ENCODE measurements around the gene ATP10A. TPM values are rescaled to one million over a fixed set of nuclear protein-coding genes. Genes with fewer than 3 reads are reported as not detected.
"Not testable (repeated sequence)": the region's sequence is repeated elsewhere in the genome, so short reads cannot be mapped to it uniquely, and the experiment has no call there.

Gene ATP10A
- polyA plus RNA-seq, 12 donors = 1.6 to 4.5 (median 2.7) TPM; not detected in 2

- DNase-seq = no peak
Measured at GRCh38 chr15:25860885-25861866, 2.0 kb downstream of the ATP10A start.

GRCh38 chr15:25859838-25860645 lies 3.1 kb downstream of the ATP10A start:
- no peak for DNase-seq

GRCh38 chr15:25858952-25859760 lies 4.0 kb downstream of the ATP10A start:
- DNase-seq = no peak

- DNase-seq = not testable (repeated sequence)
Measured at GRCh38 chr15:25856059-25856458, 7.1 kb downstream of the ATP10A start.

- DNase-seq = no peak
Measured at GRCh38 chr15:25852661-25853524, 10.2 kb downstream of the ATP10A start.

- DNase-seq = no peak
Measured at GRCh38 chr15:25852027-25852426, 11.1 kb downstream of the ATP10A start.

GRCh38 chr15:25850154-25851111 lies 12.7 kb downstream of the ATP10A start:
- DNase-seq = peak; percentile 81

GRCh38 chr15:25849157-25849921 lies 13.8 kb downstream of the ATP10A start:
- peak; percentile 85 for DNase-seq

- no peak for DNase-seq
Measured at GRCh38 chr15:25848784-25849156, 14.4 kb downstream of the ATP10A start.

GRCh38 chr15:25848325-25848724 lies 14.8 kb downstream of the ATP10A start:
- no peak for DNase-seq

- no peak for DNase-seq
Measured at GRCh38 chr15:25847051-25847450, 16.1 kb downstream of the ATP10A start.

GRCh38 chr15:25846377-25846776 lies 16.8 kb downstream of the ATP10A start:
- DNase-seq = no peak

GRCh38 chr15:25844981-25845680 lies 18.0 kb downstream of the ATP10A start:
- DNase-seq = no peak

- no peak for DNase-seq
Measured at GRCh38 chr15:25844542-25844941, 18.6 kb downstream of the ATP10A start.

- DNase-seq = no peak
Measured at GRCh38 chr15:25844076-25844475, 19.1 kb downstream of the ATP10A start.

GRCh38 chr15:25839638-25840156 lies 23.4 kb downstream of the ATP10A start:
- no peak for DNase-seq

- DNase-seq = no peak
Measured at GRCh38 chr15:25838871-25839195, 24.3 kb downstream of the ATP10A start.
